ENCODE results near the gene SRBD1. TPM values are rescaled to one million over a fixed set of nuclear protein-coding genes. Genes with fewer than 3 reads are reported as not detected.

The SRBD1 gene
- total and polyA plus RNA-seq, 10 donors = 4.6 to 57.8 (median 25.8) TPM

DNA sequence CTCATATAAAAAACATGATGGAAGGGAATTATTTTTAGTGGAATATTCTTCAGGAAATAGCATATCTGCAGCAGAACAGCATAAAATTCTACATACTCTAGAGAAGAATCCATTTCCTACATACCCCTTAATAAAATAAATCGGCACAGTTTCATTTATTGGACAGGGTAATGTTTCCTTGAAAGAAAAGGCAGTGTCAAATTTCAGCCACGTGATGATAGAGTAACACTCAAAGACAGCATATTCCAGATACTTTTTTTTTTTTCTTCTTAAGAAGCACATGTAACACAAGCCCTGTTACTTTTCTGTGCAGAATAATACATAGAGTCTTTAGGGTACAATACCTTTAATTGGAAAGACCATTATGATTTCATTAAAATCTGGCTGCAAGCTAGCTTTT, 204.4 kb downstream of the SRBD1 start:
- no peaks in the 10 kb centered on the region for H3K27me3 ChIP-seq (replicated peaks in 1 of 7)
- no peaks in the 10 kb centered on the region for H3K9me3 ChIP-seq
- no peak for TF ChIP-seq POLR2A (IDR thresholded peaks at IDR 0.05)
- TF ChIP-seq, protein P1, sequence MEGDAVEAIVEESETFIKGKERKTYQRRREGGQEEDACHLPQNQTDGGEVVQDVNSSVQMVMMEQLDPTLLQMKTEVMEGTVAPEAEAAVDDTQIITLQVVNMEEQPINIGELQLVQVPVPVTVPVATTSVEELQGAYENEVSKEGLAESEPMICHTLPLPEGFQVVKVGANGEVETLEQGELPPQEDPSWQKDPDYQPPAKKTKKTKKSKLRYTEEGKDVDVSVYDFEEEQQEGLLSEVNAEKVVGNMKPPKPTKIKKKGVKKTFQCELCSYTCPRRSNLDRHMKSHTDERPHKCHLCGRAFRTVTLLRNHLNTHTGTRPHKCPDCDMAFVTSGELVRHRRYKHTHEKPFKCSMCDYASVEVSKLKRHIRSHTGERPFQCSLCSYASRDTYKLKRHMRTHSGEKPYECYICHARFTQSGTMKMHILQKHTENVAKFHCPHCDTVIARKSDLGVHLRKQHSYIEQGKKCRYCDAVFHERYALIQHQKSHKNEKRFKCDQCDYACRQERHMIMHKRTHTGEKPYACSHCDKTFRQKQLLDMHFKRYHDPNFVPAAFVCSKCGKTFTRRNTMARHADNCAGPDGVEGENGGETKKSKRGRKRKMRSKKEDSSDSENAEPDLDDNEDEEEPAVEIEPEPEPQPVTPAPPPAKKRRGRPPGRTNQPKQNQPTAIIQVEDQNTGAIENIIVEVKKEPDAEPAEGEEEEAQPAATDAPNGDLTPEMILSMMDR (IDR thresholded peaks at IDR 0.05 in 8 of 11, conservative IDR thresholded peaks at IDR 0.05 in 3 of 11) = no peak
- TF ChIP-seq POLR2AphosphoS5 (IDR thresholded peaks at IDR 0.05) = no peak
- H3K4me1 ChIP-seq = no peaks in the 10 kb centered on the region
- peaks cover 0 to 34% (median under 1%) of the 10 kb centered on the region in 6 donors for H3K36me3 ChIP-seq
- H3K4me3 ChIP-seq = no peak overlapping the region
- 76 to 87% (median 80%) methylated on average over 2 of the region's 2 CpGs for whole genome bisulfite sequencing, 5 donors
- H3K27ac ChIP-seq = no peak overlapping the region
- intact Hi-C loops (cut with DNase I; ENCODE audit: low total_unique reads) = no loop called here
- DNase-seq = no peak

DNA sequence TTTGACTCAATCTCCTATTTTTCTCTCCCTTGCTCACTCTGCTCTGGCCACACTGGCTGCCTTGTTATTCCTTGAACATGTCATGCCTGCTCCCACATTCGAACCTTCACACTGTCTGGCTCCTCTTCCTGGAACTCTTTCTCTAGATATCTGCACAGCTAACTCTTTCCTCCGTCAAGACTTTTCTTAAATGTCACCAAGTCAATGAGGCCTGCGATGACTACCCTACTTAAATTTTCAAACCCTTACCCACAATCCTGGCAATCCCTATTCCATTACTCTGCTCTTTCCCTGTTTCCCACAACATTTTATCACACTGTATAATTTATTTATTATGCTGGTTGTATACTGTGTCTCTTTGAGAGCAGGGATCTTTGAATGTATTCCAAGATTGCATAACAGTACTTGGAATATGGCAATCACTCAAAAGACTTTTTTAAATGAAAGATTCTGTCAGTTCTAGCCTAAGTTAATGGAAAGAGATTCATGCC, 206.2 kb downstream of the SRBD1 start:
- Histone ChIP-seq H3K27ac (peak overlapping the region in 5 of 8 donors; percentile 1 to 39 (median 22)), H3K9me3 (no peaks in the 10 kb centered on the region), H3K4me3 (no peak overlapping the region), H3K4me1 (no peaks in the 10 kb centered on the region), H3K36me3 (peaks cover 0 to 26% (median 3%) of the 10 kb centered on the region in 6 donors), H3K27me3 (replicated peaks in 1 of 7) (no peaks in the 10 kb centered on the region)
- no peak for DNase-seq
- intact Hi-C loops (cut with DNase I; ENCODE audit: low total_unique reads) = no loop called here
- WGBS, 5 donors = 81 to 91% (median 86%) methylated on average over 3 of the region's 3 CpGs
- TF ChIP-seq POLR2A (IDR thresholded peaks at IDR 0.05) (no peak), POLR2AphosphoS5 (IDR thresholded peaks at IDR 0.05) (no peak)
- TF ChIP-seq, protein P1 (IDR thresholded peaks at IDR 0.05 in 8 of 11, conservative IDR thresholded peaks at IDR 0.05 in 3 of 11) = no peak

DNA sequence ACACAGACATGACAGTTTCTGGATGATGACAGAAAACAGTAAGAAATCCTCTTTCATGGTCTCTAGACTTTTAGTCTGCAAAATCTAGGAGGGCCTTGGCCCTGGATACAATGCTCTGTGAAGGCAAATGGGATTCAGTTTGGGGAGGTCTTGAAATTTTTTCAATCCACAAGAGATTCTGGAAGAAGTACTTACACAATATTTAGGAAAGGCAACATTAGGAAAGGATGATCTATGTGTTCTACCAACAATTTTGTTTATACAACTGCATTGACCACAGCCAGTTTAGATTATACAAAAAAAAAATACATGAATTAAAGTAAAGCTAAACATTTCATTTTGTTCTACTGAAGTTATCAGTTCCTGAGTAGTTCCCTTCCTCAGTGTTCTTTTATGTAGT, 208.0 kb downstream of the SRBD1 start:
- peaks cover 0 to 18% (median 3%) of the 10 kb centered on the region in 6 donors for H3K36me3 ChIP-seq
- H3K9me3 ChIP-seq = no peaks in the 10 kb centered on the region
- no peak for DNase-seq
- no peak overlapping the region for H3K27ac ChIP-seq
- TF ChIP-seq POLR2A (IDR thresholded peaks at IDR 0.05) (no peak), POLR2AphosphoS5 (IDR thresholded peaks at IDR 0.05) (no peak)
- TF ChIP-seq, protein P1 (IDR thresholded peaks at IDR 0.05 in 8 of 11, conservative IDR thresholded peaks at IDR 0.05 in 3 of 11) = no peak
- no peak overlapping the region for H3K4me3 ChIP-seq
- intact Hi-C loops (cut with DNase I; ENCODE audit: low total_unique reads) = no loop called here
- no peaks in the 10 kb centered on the region for H3K4me1 ChIP-seq
- H3K27me3 ChIP-seq (replicated peaks in 1 of 7) = no peaks in the 10 kb centered on the region

DNA sequence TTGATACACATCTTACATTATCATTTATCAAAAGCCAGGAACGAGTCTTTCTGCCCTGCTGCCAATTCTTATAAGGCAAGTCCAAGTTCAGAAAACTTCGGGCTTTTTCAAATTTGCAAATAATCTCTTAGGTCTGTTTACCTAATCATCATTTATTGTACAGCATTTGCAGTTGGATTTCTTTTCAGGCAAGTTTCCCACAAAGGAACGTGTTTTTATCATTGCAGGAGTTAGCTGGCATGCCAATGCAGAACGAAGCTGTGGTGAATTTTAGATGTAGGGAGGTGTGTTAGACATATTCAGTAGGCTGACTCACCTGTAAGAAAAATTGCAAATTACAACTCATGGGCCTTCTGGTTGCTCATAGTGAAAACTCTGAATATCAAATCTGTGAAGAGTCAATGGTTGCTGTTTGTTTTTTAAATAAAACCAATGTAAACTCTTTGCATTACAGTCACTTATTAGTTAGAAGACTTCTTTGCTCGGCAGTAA, 209.6 kb downstream of the SRBD1 start:
- H3K27me3 ChIP-seq (replicated peaks in 1 of 7) = no peaks in the 10 kb centered on the region
- intact Hi-C loops (cut with DNase I; ENCODE audit: low total_unique reads) = no loop called here
- TF ChIP-seq POLR2AphosphoS5 (IDR thresholded peaks at IDR 0.05) (no peak), POLR2A (IDR thresholded peaks at IDR 0.05) (no peak)
- TF ChIP-seq, protein P1 (IDR thresholded peaks at IDR 0.05 in 8 of 11, conservative IDR thresholded peaks at IDR 0.05 in 3 of 11) = no peak
- no peak overlapping the region for H3K27ac ChIP-seq
- no peak for DNase-seq
- H3K4me1 ChIP-seq = no peaks in the 10 kb centered on the region
- WGBS, 5 donors = 94 to 96% (median 94%) methylated on average over 5 of the region's 5 CpGs
- H3K36me3 ChIP-seq = peaks cover 0 to 18% (median 3%) of the 10 kb centered on the region in 6 donors
- no peaks in the 10 kb centered on the region for H3K9me3 ChIP-seq
- no peak overlapping the region for H3K4me3 ChIP-seq

Data from spleen (tissue), 11 donors.